Loucy (cell line): ENCODE results near the gene ARNT2.

Source experiments
- CTCF ChIP-seq: fragments of 200-600 bp; sonication (generic); conservative IDR thresholded peaks from 2 replicates; pipeline ENCODE4 v1.5.1; 2014; ENCODE audit warnings: mild to moderate bottlenecking, antibody characterized with exemption, low read length
- EZH2phosphoT487 ChIP-seq: fragments of 200-600 bp; IDR thresholded peaks from 2 replicates; pipeline ENCODE4 v1.6.1; 2018; ENCODE audit warnings: antibody characterized with exemption, mild to moderate bottlenecking, moderate library complexity, borderline replicate concordance

DNA sequence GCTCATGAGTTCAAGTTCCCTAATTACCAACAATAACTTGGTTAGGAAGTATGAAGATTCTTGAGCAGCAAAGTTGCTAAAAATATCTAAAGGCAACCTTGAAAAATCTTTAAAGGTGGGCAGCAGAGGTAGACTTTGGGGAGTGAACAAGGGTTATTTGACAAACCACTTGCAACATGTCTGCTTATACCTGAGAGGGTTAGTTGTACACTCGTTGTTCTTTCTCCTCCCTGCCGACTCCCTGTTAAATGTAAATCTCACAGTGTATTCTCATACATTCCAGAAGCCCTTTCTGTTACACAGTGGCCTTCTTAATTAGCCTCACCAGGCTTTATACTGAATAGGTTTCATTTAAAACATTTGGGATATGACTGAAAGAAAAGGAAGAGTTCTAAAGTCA is 121.7 kb downstream of the ARNT2 start:
- no peak for TF ChIP-seq CTCF
- no peak for TF ChIP-seq EZH2phosphoT487
